BLaER1 treated with 17β-estradiol and CSF1 and Interleukin-3, amounts not matched to agents 10 nM and 100 nM (cell line): Measurements from ENCODE around the gene PPIB.

ENCODE experiments used
- H3K27ac ChIP-seq, 11 experiments: shearing (Covaris generic); formaldehyde crosslinking; 2 replicates each; pipeline ENCODE4 v1.8.1; 2022
- H3K27me3 ChIP-seq, 11 experiments: shearing (Covaris generic); formaldehyde crosslinking; 2 replicates each; pipeline ENCODE4 v1.8.1; 2022
- H3K36me3 ChIP-seq, 11 experiments: shearing (Covaris generic); formaldehyde crosslinking; 2 replicates each; pipeline ENCODE4 v1.8.1; 2022
- H3K4me1 ChIP-seq, 10 experiments: shearing (Covaris generic); formaldehyde crosslinking; 2 replicates each; pipeline ENCODE4 v1.8.1; 2022
- H3K4me2 ChIP-seq, 11 experiments: shearing (Covaris generic); formaldehyde crosslinking; 2 replicates each; pipeline ENCODE4 v1.8.1; 2022
- H3K4me3 ChIP-seq, 10 experiments: shearing (Covaris generic); formaldehyde crosslinking; 2 replicates each; pipeline ENCODE4 v1.8.1; 2022
- H3K9ac ChIP-seq, 11 experiments: shearing (Covaris generic); formaldehyde crosslinking; 2 replicates each; pipeline ENCODE4 v1.8.1; 2022
- H3K9me3 ChIP-seq, 11 experiments: shearing (Covaris generic); formaldehyde crosslinking; replicated peaks in 1 of 11; 2 replicates each; pipeline ENCODE4 v1.8.1; 2022
- H4K20me1 ChIP-seq, 11 experiments: shearing (Covaris generic); formaldehyde crosslinking; 2 replicates each; pipeline ENCODE4 v1.8.1; 2022
- Cebpa-rat ChIP-seq, 11 experiments: shearing (Covaris generic); IDR thresholded peaks; 2 replicates each; pipeline ENCODE4 v1.8.1; 2022

PPIB gene

GRCh38 chr15:64153480-64154367 is 9.1 kb downstream of the PPIB start:
- Histone ChIP-seq H3K36me3 (peaks cover 46 to 51% (median 48%) of the 10 kb centered on the region in 11 experiments), H3K4me1 (peaks cover 43 to 87% (median 65%) of the 10 kb centered on the region in 10 experiments), H4K20me1 (peaks cover 47 to 93% (median 60%) of the 10 kb centered on the region in 11 experiments; a peak in 21 of 22 replicates), H3K27me3 (peaks cover 0 to 22% (median 0%) of the 10 kb centered on the region in 11 experiments; a peak in 5 of 22 replicates), H3K4me3 (peak overlapping the region; percentile 17 to 95 (median 81); a peak in 16 of 20 replicates), H3K9me3 (no peaks in the 10 kb centered on the region), H3K9ac (peak overlapping the region in 10 of 11 experiments; percentile 4 to 91 (median 83); a peak in 19 of 22 replicates), H3K4me2 (peak overlapping the region; percentile 86 to 100 (median 98)), H3K27ac (peak overlapping the region in 10 of 11 experiments; percentile 2 to 88 (median 74); a peak in 17 of 22 replicates)
- TF ChIP-seq Cebpa-rat (IDR thresholded peaks at IDR 0.05), result no peak

DNA sequence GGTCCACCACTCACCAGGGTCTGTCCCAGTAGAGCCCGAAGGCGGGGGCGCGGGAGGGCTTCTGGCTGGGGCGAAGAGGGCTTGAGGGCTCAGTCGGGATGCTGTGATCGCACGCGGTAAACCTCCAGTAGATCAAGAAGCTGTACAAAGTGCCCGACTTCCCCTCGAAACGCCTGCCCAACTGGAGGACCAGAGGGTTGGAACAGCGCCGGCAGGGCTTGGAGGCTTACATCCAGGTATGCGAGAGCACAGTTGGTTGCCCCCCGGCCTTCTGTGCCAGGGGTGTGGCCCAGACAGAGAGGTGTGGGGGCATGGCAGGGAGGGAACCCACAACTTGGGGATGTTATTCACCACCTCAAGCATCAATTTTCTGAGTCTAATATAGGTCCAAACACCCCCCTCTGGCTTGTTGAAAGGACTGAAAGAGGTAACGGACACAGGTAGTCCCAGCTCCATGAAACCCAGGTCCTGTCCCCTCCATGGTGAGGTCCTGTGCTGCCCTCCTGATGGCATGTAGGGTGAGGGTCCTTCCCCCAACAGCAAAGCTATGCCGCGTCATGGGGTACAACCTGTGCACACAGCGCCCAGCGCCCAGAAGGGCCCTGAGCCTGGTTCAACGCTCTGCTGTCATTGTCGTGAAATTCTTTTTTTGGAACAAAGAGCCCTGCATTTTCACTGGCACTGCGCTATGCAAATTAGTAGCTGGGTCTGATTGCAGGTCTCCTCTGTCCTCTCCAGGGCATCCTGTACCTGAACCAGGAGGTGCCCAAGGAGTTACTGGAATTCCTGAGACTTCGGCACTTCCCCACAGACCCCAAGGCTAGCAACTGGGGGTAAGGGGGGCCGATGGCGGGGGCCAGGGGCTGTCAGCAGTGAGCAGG is 10.1 kb downstream of the PPIB start:
- no peaks in the 10 kb centered on the region for H3K9me3 ChIP-seq

GRCh38 chr15:64151727-64152506 is 10.9 kb downstream of the PPIB start, which contains the start of gene SNX22:
TSS of gene SNX22 (plus strand) at chr15:64151731. CDS start at chr15:64151776, 45 bp downstream.
- Histone ChIP-seq H4K20me1 (peaks cover 29 to 75% (median 42%) of the 10 kb centered on the region in 11 experiments; a peak in 21 of 22 replicates), H3K9me3 (no peaks in the 10 kb centered on the region), H3K4me2 (peak within 1 kb of the TSS; percentile 86 to 100 (median 98)), H3K36me3 (peaks cover 27 to 33% (median 30%) of the 10 kb centered on the region in 11 experiments), H3K9ac (peak within 1 kb of the TSS; percentile 70 to 91 (median 83)), H3K4me1 (peaks cover 32 to 69% (median 50%) of the 10 kb centered on the region in 10 experiments), H3K27ac (peak within 1 kb of the TSS in 10 of 11 experiments; percentile 23 to 88 (median 74); a peak in 19 of 22 replicates), H3K4me3 (peak within 1 kb of the TSS; percentile 58 to 95 (median 81)), H3K27me3 (peaks cover 0 to 22% (median 0%) of the 10 kb centered on the region in 11 experiments; a peak in 5 of 22 replicates)
- TF ChIP-seq Cebpa-rat (IDR thresholded peaks at IDR 0.05), result no peak

More for the DNA sequence above, 10.1 kb downstream of the PPIB start:
- peaks cover 38 to 83% (median 50%) of the 10 kb centered on the region in 11 experiments; a peak in 21 of 22 replicates for H4K20me1 ChIP-seq
- H3K36me3 ChIP-seq, result peaks cover 36 to 41% (median 39%) of the 10 kb centered on the region in 11 experiments
- TF ChIP-seq Cebpa-rat (IDR thresholded peaks at IDR 0.05), result no peak
- peaks cover 0 to 22% (median 0%) of the 10 kb centered on the region in 11 experiments; a peak in 5 of 22 replicates for H3K27me3 ChIP-seq
- H3K4me2 ChIP-seq, result peak overlapping the region; percentile 86 to 100 (median 98)
- H3K4me1 ChIP-seq, result peaks cover 33 to 78% (median 55%) of the 10 kb centered on the region in 10 experiments
- H3K9ac ChIP-seq, result peak overlapping the region; percentile 70 to 91 (median 83)
- peak overlapping the region; percentile 58 to 95 (median 81) for H3K4me3 ChIP-seq
- peak overlapping the region in 10 of 11 experiments; percentile 23 to 88 (median 74); a peak in 18 of 22 replicates for H3K27ac ChIP-seq

DNA sequence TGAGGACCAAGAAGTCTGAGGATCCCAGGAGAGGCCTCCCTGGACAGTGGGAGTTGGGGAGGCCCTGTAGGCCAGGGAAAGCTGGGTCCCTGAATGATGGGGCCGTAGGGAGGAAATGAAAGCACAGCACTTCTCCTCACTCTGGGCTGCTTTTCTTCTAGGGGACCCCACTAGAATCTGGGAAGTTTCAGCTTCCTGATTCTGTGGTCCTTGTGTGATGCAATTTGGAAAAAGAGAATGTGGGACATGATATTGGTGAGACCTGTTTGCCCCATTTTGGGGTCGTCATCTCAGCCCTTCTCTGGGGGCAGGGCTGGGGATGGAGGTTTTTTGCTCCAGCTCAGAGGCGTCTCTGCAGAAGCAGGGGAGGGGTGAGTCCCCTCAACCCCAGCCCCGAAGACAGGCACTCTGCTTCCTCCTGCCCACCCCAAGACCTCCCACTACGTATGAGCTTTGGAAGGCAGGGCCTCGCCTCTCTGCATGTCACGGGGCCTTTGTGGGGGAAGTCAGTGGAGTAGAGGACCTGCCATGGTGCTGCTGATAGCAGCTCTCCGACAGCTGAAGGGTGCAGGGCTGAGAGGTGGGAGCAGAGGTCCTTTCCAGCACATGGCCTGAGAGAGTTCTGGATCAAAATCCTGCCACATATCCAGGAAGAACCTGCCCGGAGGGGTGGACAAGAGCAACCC is 12.8 kb downstream of the PPIB start:
- Histone ChIP-seq H3K27me3 (peaks cover 0 to 22% (median 0%) of the 10 kb centered on the region in 11 experiments; a peak in 5 of 22 replicates), H3K9me3 (no peaks in the 10 kb centered on the region), H3K36me3 (peaks cover 9 to 25% (median 20%) of the 10 kb centered on the region in 11 experiments; a peak in 21 of 22 replicates), H3K4me2 (peak overlapping the region; percentile 21 to 100 (median 93)), H3K4me3 (no peak overlapping the region), H3K27ac (peak overlapping the region in 3 of 11 experiments; percentile 17 to 45 (median 30); a peak in 4 of 22 replicates), H3K4me1 (peaks cover 46 to 63% (median 55%) of the 10 kb centered on the region in 10 experiments), H4K20me1 (peaks cover 10 to 65% (median 26%) of the 10 kb centered on the region in 11 experiments; a peak in 21 of 22 replicates), H3K9ac (peak overlapping the region in 2 of 11 experiments; percentile 5 to 33; a peak in 1 of 22 replicates)
- TF ChIP-seq Cebpa-rat (IDR thresholded peaks at IDR 0.05), result no peak

DNA sequence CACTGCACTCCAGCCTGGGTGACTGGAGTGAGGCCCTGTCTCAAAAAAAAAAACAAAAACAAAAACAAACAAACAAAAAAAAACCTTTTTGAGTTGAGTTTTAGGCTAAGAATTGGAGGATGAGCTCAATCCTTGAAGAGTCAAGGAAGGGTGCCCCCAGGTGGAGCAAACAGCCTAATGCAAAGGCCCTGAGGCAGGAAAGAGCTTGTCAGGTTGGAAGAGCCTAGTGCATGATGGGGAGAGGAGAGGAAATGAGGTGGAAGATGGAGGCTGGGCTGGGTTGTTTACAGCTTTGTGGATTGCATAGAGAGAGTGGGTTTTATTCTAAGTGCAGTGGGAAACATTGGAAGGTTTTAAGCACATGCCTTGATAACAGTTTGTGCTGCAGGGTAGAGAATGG is 13.4 kb downstream of the PPIB start:
- no peak overlapping the region for H3K9ac ChIP-seq
- peaks cover 3 to 24% (median 20%) of the 10 kb centered on the region in 11 experiments; a peak in 19 of 22 replicates for H3K36me3 ChIP-seq
- no peak overlapping the region for H3K4me3 ChIP-seq
- peak overlapping the region in 3 of 11 experiments; percentile 17 to 45 (median 30); a peak in 1 of 22 replicates for H3K27ac ChIP-seq
- peaks cover 8 to 65% (median 25%) of the 10 kb centered on the region in 11 experiments; a peak in 20 of 22 replicates for H4K20me1 ChIP-seq
- peak overlapping the region; percentile 21 to 100 (median 93); a peak in 21 of 22 replicates for H3K4me2 ChIP-seq
- H3K4me1 ChIP-seq, result peaks cover 49 to 70% (median 60%) of the 10 kb centered on the region in 10 experiments
- H3K9me3 ChIP-seq, result no peaks in the 10 kb centered on the region
- H3K27me3 ChIP-seq, result peaks cover 0 to 22% (median 0%) of the 10 kb centered on the region in 11 experiments; a peak in 5 of 22 replicates
- TF ChIP-seq Cebpa-rat (IDR thresholded peaks at IDR 0.05), result no peak

GRCh38 chr15:64148581-64148980 is 14.2 kb downstream of the PPIB start:
- Histone ChIP-seq H3K9me3 (no peaks in the 10 kb centered on the region), H3K27ac (no peak overlapping the region), H3K9ac (no peak overlapping the region), H3K4me2 (no peak overlapping the region), H3K4me3 (no peak overlapping the region), H4K20me1 (peaks cover 0 to 62% (median 16%) of the 10 kb centered on the region in 11 experiments; a peak in 13 of 22 replicates), H3K36me3 (peaks cover 0 to 24% (median 14%) of the 10 kb centered on the region in 11 experiments; a peak in 16 of 22 replicates), H3K4me1 (peaks cover 48 to 70% (median 65%) of the 10 kb centered on the region in 10 experiments), H3K27me3 (peaks cover 0 to 22% (median 0%) of the 10 kb centered on the region in 11 experiments; a peak in 5 of 22 replicates)
- TF ChIP-seq Cebpa-rat (IDR thresholded peaks at IDR 0.05), result no peak

DNA sequence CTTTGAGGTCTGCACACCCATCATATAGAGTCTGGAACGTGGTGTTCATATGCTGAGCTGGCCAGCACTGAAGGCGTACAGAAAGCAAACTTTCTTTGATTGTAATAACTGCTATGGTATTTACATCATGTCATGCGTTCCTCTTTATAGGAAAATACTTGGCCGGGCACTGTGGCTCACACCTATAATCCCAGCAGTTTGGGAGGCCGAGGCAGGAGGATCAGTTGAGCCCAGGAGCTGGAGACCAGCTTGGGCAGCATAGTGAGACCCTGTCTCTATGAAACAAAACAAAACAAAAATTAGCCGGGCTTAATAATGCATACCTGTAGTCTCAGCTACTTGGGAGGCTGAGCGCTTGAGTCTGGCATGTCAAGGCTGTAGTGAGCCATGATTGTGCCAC is 14.7 kb downstream of the PPIB start:
- no peak overlapping the region for H3K9ac ChIP-seq
- TF ChIP-seq Cebpa-rat (IDR thresholded peaks at IDR 0.05), result no peak
- H3K4me2 ChIP-seq, result no peak overlapping the region
- H3K27ac ChIP-seq, result no peak overlapping the region
- no peaks in the 10 kb centered on the region for H3K9me3 ChIP-seq
- peaks cover 50 to 72% (median 64%) of the 10 kb centered on the region in 10 experiments for H3K4me1 ChIP-seq
- peaks cover 0 to 28% (median 19%) of the 10 kb centered on the region in 11 experiments; a peak in 19 of 22 replicates for H3K36me3 ChIP-seq
- H3K27me3 ChIP-seq, result peaks cover 0 to 22% (median 0%) of the 10 kb centered on the region in 11 experiments; a peak in 5 of 22 replicates
- H4K20me1 ChIP-seq, result peaks cover 0 to 62% (median 16%) of the 10 kb centered on the region in 11 experiments; a peak in 11 of 22 replicates
- H3K4me3 ChIP-seq, result no peak overlapping the region
